Cardiac muscle cell (in vitro differentiated cells and primary cell): Measurements from ENCODE around the gene HMGN5. TPM values are rescaled to one million over a fixed set of nuclear protein-coding genes. Genes with fewer than 3 reads are reported as not detected.
A peak's percentile ranks its signal among the peaks of the same experiment; 100 is the strongest.

Experiments used
- DNase-seq, 2 donors: peaks; one replicate each; pipeline versions ENCODE4 v3.0.0 to v3.0.0-alpha.2; 2010 to 2017; ENCODE audit warnings: low read depth in 1 of 2, low spot score in 1 of 2
- H3K27ac ChIP-seq: fragments of 200-600 bp; sonication (generic); 2 replicates; pipeline ENCODE4 v1.5.1; 2016
- H3K27me3 ChIP-seq: fragments of 200-600 bp; sonication (generic); 2 replicates; pipeline ENCODE4 v1.6.0; 2016; ENCODE audit warnings: control low read depth
- H3K36me3 ChIP-seq: fragments of 200-600 bp; sonication (generic); 2 replicates; pipeline ENCODE4 v1.5.1; 2016; ENCODE audit warnings: control low read depth
- H3K4me1 ChIP-seq: fragments of 200-600 bp; sonication (generic); 2 replicates; pipeline ENCODE4 v1.8.1; 2017; ENCODE audit warnings: low read depth, mild to moderate bottlenecking, mixed run types
- H3K4me3 ChIP-seq: fragments of 200-600 bp; sonication (generic); 2 replicates; pipeline ENCODE4 v1.5.1; 2016; ENCODE audit warnings: mild to moderate bottlenecking
- H3K9me3 ChIP-seq: fragments of 200-600 bp; sonication (generic); 2 replicates; pipeline ENCODE4 v1.5.1; 2017; ENCODE audit warnings: low read depth, mild to moderate bottlenecking, control low read depth
- CTCF ChIP-seq: IDR thresholded peaks from 2 replicates; pipeline ENCODE4 v1.5.1; 2012; ENCODE audit warnings: low read depth, mild to moderate bottlenecking, low read length
- polyA plus RNA-seq: library from polyadenylated mRNA; unstranded; fragments of >200 nt; fragmentation: Nextera tagmentation; extraction: Ambion mirVana; gene quantifications from 2 replicates; pipeline ENCODE4 v1.2.1, GENCODE V29; 2016
- total RNA-seq: library from RNA; depleted of rRNA; stranded (reverse); fragments of >200 nt; gene quantifications from 2 replicates; pipeline ENCODE4 v1.2.3, GENCODE V29; 2016

Gene HMGN5
- total and polyA plus RNA-seq, 2 experiments from 2014 or later, result 7.8 to 20.7 TPM

DNA sequence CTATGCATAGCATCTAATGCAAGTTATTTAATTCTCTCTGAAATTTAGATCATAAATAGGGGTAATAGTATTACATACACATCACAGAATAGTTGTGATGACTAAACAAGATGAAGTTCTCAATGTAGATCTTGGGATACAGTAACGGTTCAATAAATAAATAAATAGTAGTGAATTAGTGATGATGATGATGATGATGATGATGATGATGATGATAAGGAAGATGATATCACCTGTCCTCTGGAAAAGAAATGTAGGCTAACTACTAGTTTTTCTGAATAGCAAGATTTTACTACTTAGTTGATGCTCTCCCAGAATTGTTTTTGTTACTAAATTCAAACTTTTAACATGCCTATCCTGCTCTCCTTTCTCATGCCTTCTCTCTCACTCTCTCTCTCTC is 30.5 kb upstream of the HMGN5 start:
- no peaks in the 10 kb centered on the region for H3K9me3 ChIP-seq
- no peak for TF ChIP-seq CTCF
- H3K27ac ChIP-seq, result no peak overlapping the region
- no peaks in the 10 kb centered on the region for H3K36me3 ChIP-seq
- no peak for DNase-seq
- no peak overlapping the region for H3K4me3 ChIP-seq
- H3K27me3 ChIP-seq, result no peaks in the 10 kb centered on the region
- H3K4me1 ChIP-seq, result peaks cover 13% of the 10 kb centered on the region

DNA sequence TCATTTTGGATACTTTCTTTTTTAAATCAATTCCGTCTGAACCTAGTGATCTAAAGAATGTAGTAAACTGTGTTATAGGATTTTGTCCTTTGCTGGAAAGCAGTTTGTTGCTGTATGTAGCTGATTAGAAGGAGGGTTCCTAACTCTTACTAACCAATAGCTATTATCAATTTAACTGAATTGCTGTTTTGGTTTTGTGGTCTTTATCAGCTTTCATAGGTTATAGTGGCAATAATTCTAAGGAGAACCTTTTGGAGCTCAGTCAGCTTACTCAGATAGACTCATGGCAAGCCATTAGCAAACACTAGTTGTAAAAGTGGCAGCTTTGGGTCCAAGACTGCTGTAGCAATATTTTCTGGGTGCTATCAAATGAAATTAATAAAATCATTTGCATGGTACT is 29.8 kb upstream of the HMGN5 start:
- no peak for TF ChIP-seq CTCF
- Histone ChIP-seq H3K4me3 (no peak overlapping the region), H3K4me1 (peaks cover 13% of the 10 kb centered on the region), H3K27ac (no peak overlapping the region), H3K9me3 (no peaks in the 10 kb centered on the region), H3K36me3 (no peaks in the 10 kb centered on the region), H3K27me3 (no peaks in the 10 kb centered on the region)
- no peak for DNase-seq

DNA sequence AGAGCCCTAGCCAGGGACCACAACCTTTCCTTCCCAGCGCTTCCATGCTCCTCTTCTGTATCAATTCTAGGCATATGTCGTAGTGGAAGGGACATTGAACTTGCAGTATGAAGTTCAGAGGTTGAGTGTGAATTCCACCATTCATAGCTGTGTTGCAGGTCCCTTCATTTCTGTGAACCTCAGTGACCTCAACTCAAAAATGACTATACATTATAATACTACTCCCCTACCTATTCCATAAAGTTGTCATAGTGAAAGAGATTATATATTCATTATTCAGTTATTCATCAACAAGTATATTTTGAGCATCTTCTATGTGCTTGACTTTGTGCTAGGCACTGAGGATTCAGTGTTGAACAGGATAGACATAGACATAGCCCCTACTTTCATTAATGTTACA is 28.2 kb upstream of the HMGN5 start:
- Histone ChIP-seq H3K27ac (peak overlapping the region; percentile 72), H3K4me3 (no peak overlapping the region), H3K27me3 (no peaks in the 10 kb centered on the region), H3K4me1 (peaks cover 13% of the 10 kb centered on the region), H3K9me3 (no peaks in the 10 kb centered on the region), H3K36me3 (no peaks in the 10 kb centered on the region)
- TF ChIP-seq CTCF, result no peak
- no peak for DNase-seq

DNA sequence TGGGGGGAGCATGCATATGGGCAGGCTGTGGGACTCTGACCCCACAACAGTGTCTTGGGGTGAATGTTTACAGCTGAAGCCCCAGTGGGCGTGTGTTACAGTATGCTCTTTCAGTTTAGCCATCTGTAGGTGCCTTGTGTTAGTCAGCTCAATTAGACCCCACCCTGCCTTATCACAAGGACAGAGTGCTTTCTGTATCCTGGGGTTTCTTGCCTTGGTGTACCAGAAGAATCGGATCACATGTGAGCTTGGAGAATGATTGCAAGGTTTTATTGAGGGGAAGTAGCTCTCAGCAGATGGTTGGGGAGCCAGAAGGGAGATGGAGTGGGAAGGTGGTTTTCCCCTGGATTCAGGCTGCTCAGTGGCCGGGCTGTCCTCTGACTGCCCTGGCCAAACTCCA is 27.5 kb upstream of the HMGN5 start:
- no peak for DNase-seq

GRCh38 chrX:81215685-81216084 is 14.0 kb upstream of the HMGN5 start:
- no peak overlapping the region for H3K4me3 ChIP-seq
- no peaks in the 10 kb centered on the region for H3K27me3 ChIP-seq
- H3K9me3 ChIP-seq, result no peaks in the 10 kb centered on the region
- DNase-seq, result no peak
- H3K27ac ChIP-seq, result no peak overlapping the region
- H3K36me3 ChIP-seq, result no peaks in the 10 kb centered on the region
- no peak for TF ChIP-seq CTCF
- H3K4me1 ChIP-seq, result no peaks in the 10 kb centered on the region

More for the DNA sequence above, 27.5 kb upstream of the HMGN5 start:
- H3K4me1 ChIP-seq, result peaks cover 13% of the 10 kb centered on the region
- no peak overlapping the region for H3K27ac ChIP-seq
- H3K27me3 ChIP-seq, result no peaks in the 10 kb centered on the region
- no peak for TF ChIP-seq CTCF
- H3K9me3 ChIP-seq, result no peaks in the 10 kb centered on the region
- H3K4me3 ChIP-seq, result no peak overlapping the region
- no peaks in the 10 kb centered on the region for H3K36me3 ChIP-seq

DNA sequence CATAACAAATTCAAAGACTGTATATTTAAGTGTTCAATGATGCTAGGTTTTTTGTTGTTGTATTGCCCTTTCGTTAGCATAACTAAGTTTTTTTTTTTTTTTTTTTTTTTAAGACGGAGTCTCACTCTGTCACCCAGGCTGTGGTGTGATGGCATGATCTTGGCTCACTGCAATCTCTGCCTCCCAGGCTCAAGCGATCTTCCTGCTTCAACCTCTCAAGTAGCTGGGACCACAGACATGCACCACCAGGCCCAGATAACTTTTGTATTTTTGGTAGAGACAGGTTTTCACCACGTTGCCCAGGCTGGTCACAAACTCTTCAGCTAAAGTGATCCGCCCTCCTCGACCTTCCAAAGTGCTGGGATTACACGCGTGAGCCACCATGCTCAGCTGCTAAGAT is 7.2 kb upstream of the HMGN5 start:
- H3K27ac ChIP-seq, result no peak overlapping the region
- no peaks in the 10 kb centered on the region for H3K36me3 ChIP-seq
- H3K9me3 ChIP-seq, result no peaks in the 10 kb centered on the region
- H3K4me3 ChIP-seq, result no peak overlapping the region
- no peaks in the 10 kb centered on the region for H3K27me3 ChIP-seq
- no peaks in the 10 kb centered on the region for H3K4me1 ChIP-seq
- no peak for DNase-seq
- no peak for TF ChIP-seq CTCF
